ENCODE data around the gene DMXL1.

DMXL1 gene

GRCh38 chr5:119200795-119201194, 129.9 kb downstream of the DMXL1 start:
- TF ChIP-seq CTCF (IDR thresholded peaks at IDR 0.05; ENCODE audit: low read depth, low read length, missing control alignments), result no peak
- no peak overlapping the region for H3K4me3 ChIP-seq (ENCODE audit: low read depth, low read length)
- DNase-seq (ENCODE audit: low read depth), result no peak

GRCh38 chr5:119207105-119207504, 136.2 kb downstream of the DMXL1 start:
- no peak for DNase-seq (ENCODE audit: low read depth)
- H3K4me3 ChIP-seq (ENCODE audit: low read depth, low read length), result no peak overlapping the region
- no peak for TF ChIP-seq CTCF (IDR thresholded peaks at IDR 0.05; ENCODE audit: low read depth, low read length, missing control alignments)

GRCh38 chr5:119212026-119212425, 141.1 kb downstream of the DMXL1 start:
- no peak for DNase-seq (ENCODE audit: low read depth)
- H3K4me3 ChIP-seq (ENCODE audit: low read depth, low read length), result no peak overlapping the region
- TF ChIP-seq CTCF (IDR thresholded peaks at IDR 0.05; ENCODE audit: low read depth, low read length, missing control alignments), result no peak

GRCh38 chr5:119212676-119213075, 141.8 kb downstream of the DMXL1 start:
- no peak for TF ChIP-seq CTCF (IDR thresholded peaks at IDR 0.05; ENCODE audit: low read depth, low read length, missing control alignments)
- no peak for DNase-seq (ENCODE audit: low read depth)

GRCh38 chr5:119217183-119217582, 146.3 kb downstream of the DMXL1 start:
- no peak overlapping the region for H3K4me3 ChIP-seq (ENCODE audit: low read depth, low read length)
- no peak for TF ChIP-seq CTCF (IDR thresholded peaks at IDR 0.05; ENCODE audit: low read depth, low read length, missing control alignments)

More at GRCh38 chr5:119212676-119213075, 141.8 kb downstream of the DMXL1 start:
- no peak overlapping the region for H3K4me3 ChIP-seq (ENCODE audit: low read depth, low read length)

GRCh38 chr5:119218830-119219782, 148.2 kb downstream of the DMXL1 start:
- no peak overlapping the region for H3K4me3 ChIP-seq (ENCODE audit: low read depth, low read length)
- DNase-seq (ENCODE audit: low read depth), result no peak
- no peak for TF ChIP-seq CTCF (IDR thresholded peaks at IDR 0.05; ENCODE audit: low read depth, low read length, missing control alignments)

More at GRCh38 chr5:119217183-119217582, 146.3 kb downstream of the DMXL1 start:
- no peak for DNase-seq (ENCODE audit: low read depth)
